ENCODE results near the gene AEBP1. TPM values are rescaled to one million over a fixed set of nuclear protein-coding genes. Genes with fewer than 3 reads are reported as not detected.
A peak's percentile ranks its signal among the peaks of the same experiment; 100 is the strongest.

The AEBP1 gene
- total and polyA plus RNA-seq, 2 of the 4 experiments (the other 2 are of a cell fraction), result 1.1 to 5.7 TPM

DNA sequence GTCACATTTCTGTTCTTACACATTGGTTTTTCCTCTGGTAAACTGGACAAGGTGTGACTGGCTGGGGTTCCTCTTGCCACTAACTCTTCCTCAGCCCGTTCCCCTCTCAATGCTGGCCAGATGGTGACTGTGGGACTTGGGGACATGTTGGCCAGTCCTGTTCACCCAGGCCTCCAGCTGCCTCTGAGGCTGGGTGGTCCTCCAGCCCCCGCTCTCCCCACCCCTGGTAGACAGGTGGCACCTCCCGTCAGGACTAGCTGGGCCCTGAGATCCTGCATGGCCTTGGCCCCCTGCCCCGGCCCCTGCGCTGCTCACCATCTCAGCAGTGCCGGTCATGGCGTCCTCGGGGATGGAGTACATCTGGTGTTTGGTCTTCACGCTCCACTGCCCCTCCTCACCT lies 47.8 kb downstream of the AEBP1 start:
- Histone ChIP-seq H3K9me1 (ENCODE audit: insufficient read depth, low read length) (0 out of 2 replicates have a peak, but pooled peaks cover 3% of the 10 kb centered on the region), H3K18ac (ENCODE audit: low read depth, low read length) (no peak overlapping the region), H2BK120ac (ENCODE audit: low read depth, low read length) (no peak overlapping the region), H4K91ac (ENCODE audit: insufficient read depth, low read depth, low read length) (no peak overlapping the region), H3K79me1 (ENCODE audit: low read depth in 1 of 2, low read length in 2 of 2) (no peaks in the 10 kb centered on the region), H3K27ac (ENCODE audit: insufficient read depth, low read length) (no peak overlapping the region), H3K4ac (ENCODE audit: low read depth, low read length) (no peak overlapping the region), H3K9me3 (ENCODE audit: control insufficient read depth, insufficient read depth, low read length) (no peaks in the 10 kb centered on the region), H3K27me3 (ENCODE audit: control insufficient read depth, insufficient read depth, low read length) (peaks cover 15% of the 10 kb centered on the region), H4K8ac (ENCODE audit: low read depth in 2 of 2, low read length in 2 of 2) (no peak overlapping the region), H4K5ac (ENCODE audit: low read depth, low read length) (no peak overlapping the region), H2AK9ac (replicated peaks; ENCODE audit: low read depth, low read length, poor library complexity) (no peak overlapping the region), H2AFZ (replicated peaks; ENCODE audit: low read length, poor library complexity) (peak overlapping the region; percentile 43), H2AK5ac (ENCODE audit: low read depth, low read length) (no peak overlapping the region), H3K4me1 (ENCODE audit: control insufficient read depth, insufficient read depth, low read length) (peaks cover 7% of the 10 kb centered on the region; the same call in 1 of the 2 replicates), H3K4me2 (ENCODE audit: low read depth, low read length) (no peak overlapping the region), H3K14ac (replicated peaks; ENCODE audit: low read depth, low read length) (no peak overlapping the region), H3K9ac (ENCODE audit: low read depth, low read length) (no peak overlapping the region), H2BK20ac (ENCODE audit: low read depth, low read length) (no peak overlapping the region), H4K20me1 (ENCODE audit: insufficient read depth, low read length) (no peaks in the 10 kb centered on the region), H2BK5ac (ENCODE audit: low read depth, low read length, poor library complexity, severe bottlenecking) (no peak overlapping the region), H3K36me3 (ENCODE audit: control insufficient read depth, insufficient read depth, low read length) (no peaks in the 10 kb centered on the region), H2BK15ac (ENCODE audit: low read depth, low read length) (no peak overlapping the region), H3K23ac (ENCODE audit: low read depth, low read length) (no peak overlapping the region), H3K56ac (ENCODE audit: extremely low read depth, insufficient read depth, low read length) (no peak overlapping the region), H3K4me3 (ENCODE audit: insufficient read depth, low read depth, low read length) (no peak overlapping the region)
- no peak for TF ChIP-seq RCOR1 (IDR thresholded peaks at IDR 0.05; ENCODE audit: insufficient replicate concordance, low read length)
- no peak for TF ChIP-seq RAD21 (IDR thresholded peaks at IDR 0.05; ENCODE audit: low read length)
- TF ChIP-seq CEBPB (IDR thresholded peaks at IDR 0.05; ENCODE audit: low read depth, low read length), result no peak
- TF ChIP-seq, protein P1, sequence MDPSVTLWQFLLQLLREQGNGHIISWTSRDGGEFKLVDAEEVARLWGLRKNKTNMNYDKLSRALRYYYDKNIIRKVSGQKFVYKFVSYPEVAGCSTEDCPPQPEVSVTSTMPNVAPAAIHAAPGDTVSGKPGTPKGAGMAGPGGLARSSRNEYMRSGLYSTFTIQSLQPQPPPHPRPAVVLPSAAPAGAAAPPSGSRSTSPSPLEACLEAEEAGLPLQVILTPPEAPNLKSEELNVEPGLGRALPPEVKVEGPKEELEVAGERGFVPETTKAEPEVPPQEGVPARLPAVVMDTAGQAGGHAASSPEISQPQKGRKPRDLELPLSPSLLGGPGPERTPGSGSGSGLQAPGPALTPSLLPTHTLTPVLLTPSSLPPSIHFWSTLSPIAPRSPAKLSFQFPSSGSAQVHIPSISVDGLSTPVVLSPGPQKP (IDR thresholded peaks at IDR 0.05; ENCODE audit: borderline replicate concordance, low read depth, low read length), result no peak
- TF ChIP-seq POLR2A (IDR thresholded peaks at IDR 0.05; ENCODE audit: low read depth, low read length), result no peak
- no peak for TF ChIP-seq MAFK (IDR thresholded peaks at IDR 0.05; ENCODE audit: low read depth, low read length)
- DNase-seq, result no peak
- no CpG with 5 or more reads among the region's 9 CpGs for WGBS, 2 experiments (ENCODE audit: extremely low coverage in 2 of 2, insufficient read length in 1 of 2)
- ChIA-PET POLR2A (ENCODE audit: unreplicated experiment) (interaction anchor here (0.6 kb wide), 1 partner anchor 12 kb away, joined by 3 read pairs; no protein-coding TSS in a partner anchor), CTCF (no interaction called here)
- dilution Hi-C loops (cut with HindIII; ENCODE audit: low sequenced_read_pairs, unreplicated experiment), result no loop called here
- BruUV-seq (replicated peaks), result no TSS peak
- intact Hi-C loops (cut with micrococcal nuclease), result no loop called here
- no peak for ATAC-seq (ENCODE audit: low read depth)
- in situ Hi-C loops (cut with MboI; ENCODE audit: low sequenced_read_pairs), result no loop called here
